Mesenteric fat pad (tissue), 1 donor: ENCODE measurements around the gene NTNG1. TPM values are rescaled to one million over a fixed set of nuclear protein-coding genes. Genes with fewer than 3 reads are reported as not detected.

Experiments used
- DNase-seq: peaks from one replicate; pipeline ENCODE4 v3.0.0-alpha.2; 2020; ENCODE audit warnings: low spot score
- total RNA-seq: library from RNA; stranded (reverse); fragmentation: NEBNext Ultra II Directional; extraction: Animal tissue kit (Norgen Biotek cat#: 25700); gene quantifications from one replicate; pipeline ENCODE4 v1.2.1, GENCODE V29; 2021
- donor health status: DM: yes; HTN: yes; CAD: no.

NTNG1 gene
- total RNA-seq, 1 donor from 2014 or later: not detected

- no peak for DNase-seq
Observed at GRCh38 chr1:107493111-107493716, 352.4 kb downstream of the NTNG1 start.

DNA sequence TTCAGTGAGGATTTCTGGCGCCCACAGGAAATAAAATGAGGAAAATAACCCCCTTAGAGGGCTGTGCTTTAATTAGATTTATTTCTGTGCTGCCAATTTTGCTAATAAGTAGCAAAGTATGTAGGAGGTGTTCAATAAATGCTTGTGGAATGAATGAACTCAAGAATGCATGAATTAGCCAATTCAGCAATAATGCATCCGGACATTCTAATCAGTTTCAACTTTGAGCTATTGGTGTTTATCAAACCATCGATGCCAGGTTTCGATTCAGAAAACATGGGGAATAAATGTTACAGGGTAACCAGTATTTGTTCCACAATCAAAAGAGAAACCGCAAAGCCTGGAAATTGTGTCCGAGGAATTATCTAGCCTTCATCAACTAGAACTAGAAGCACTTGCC is 353.2 kb downstream of the NTNG1 start:
- DNase-seq: no peak

GRCh38 chr1:107496002-107496401 is 355.2 kb downstream of the NTNG1 start:
- DNase-seq: no peak

DNA sequence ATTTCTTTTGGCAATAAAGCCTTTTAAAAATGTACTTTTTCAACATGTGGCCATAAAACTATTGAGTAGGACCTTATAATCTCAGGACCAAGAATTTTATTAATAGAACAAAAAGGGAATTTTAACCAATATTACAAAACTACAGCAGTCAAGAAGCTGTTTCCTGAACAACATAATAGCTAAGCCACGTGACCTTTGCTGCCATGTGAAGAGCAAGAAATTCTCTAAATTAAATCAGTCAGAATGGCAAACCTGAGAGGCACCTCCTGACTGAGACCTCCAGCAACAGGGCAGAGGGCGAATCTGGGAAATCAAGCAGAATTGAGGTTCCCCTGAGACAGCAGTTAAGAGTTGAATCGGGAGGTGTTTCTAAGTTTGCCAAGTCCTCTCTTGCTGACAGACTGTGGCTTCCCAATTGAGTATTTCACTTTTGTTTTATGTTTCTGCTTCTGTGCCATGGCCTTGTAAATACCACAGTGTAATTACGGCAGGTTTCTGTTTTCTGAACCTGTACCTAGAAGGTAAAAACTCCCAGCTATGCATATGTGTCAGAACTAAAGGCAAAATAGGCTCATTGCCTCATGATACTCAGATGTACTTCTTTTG is 358.4 kb downstream of the NTNG1 start:
- no peak for DNase-seq

DNA sequence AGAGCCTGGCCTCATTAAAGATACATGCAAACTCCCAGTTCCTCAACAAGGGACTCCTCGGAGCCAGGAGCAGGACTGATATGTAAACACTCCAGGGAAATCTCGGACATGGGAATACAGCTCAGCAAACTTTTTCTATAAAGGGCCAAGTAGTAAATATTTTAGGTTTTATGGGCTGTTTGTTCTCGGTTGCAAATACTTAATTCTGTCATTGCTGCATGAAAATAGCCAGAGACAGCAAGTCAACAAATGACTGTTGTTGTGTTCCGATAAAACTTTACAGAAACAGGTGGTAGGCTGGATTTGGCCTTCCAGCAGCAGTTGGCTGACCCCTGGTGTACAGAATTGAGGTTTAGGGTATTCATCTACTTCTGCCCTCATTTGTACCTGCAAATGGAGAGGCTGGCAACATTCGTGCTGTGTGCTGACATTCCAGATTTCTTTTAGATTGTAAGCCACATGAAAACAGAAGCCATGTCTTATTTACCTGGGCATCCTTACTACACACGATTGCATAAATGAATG is 360.3 kb downstream of the NTNG1 start:
- DNase-seq: no peak

GRCh38 chr1:107510347-107510746 is 369.5 kb downstream of the NTNG1 start:
- no peak for DNase-seq

- no peak for DNase-seq
Observed at GRCh38 chr1:107512836-107513235, 372.0 kb downstream of the NTNG1 start.

GRCh38 chr1:107514841-107515240 is 374.0 kb downstream of the NTNG1 start:
- no peak for DNase-seq

DNA sequence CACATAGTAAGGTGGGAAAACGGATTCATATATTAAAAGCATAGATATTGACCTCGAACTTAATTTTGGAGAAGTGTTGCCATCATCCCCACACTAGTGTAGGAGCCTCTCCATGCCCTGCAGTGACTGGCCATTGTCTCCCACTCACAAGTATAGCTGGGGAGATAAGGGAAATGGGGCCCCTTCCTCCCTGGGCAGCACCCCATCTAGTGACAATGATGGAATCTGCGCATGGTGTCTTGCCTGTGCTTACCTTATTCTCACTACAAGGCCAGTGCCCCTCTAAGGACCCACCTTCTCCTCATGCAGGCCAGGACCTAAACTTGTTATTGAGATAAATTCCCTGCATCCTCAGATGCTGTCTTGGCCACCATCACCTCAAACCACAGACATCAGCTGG is 374.9 kb downstream of the NTNG1 start:
- no peak for DNase-seq

DNA sequence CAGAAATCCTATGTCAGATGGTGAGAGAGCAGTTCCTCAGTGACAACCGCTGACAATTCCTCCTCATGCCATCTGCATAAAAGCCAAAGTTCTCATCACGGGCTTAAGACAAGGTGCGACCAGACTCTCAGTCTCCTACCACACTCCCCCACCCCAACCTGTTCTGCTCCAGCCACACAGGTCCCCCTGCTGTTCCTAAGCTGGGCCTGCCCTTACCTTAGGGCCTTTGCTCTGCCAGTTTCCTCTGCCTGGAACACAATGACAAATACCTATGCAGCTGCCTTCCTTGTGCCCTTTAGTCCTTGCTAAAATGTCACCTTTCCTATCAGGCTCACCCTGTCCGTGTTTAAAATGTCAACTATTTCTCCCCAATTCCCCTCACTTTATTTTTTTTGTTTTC is 382.2 kb downstream of the NTNG1 start:
- no peak for DNase-seq

GRCh38 chr1:107523736-107524135 is 382.9 kb downstream of the NTNG1 start:
- DNase-seq: no peak

DNA sequence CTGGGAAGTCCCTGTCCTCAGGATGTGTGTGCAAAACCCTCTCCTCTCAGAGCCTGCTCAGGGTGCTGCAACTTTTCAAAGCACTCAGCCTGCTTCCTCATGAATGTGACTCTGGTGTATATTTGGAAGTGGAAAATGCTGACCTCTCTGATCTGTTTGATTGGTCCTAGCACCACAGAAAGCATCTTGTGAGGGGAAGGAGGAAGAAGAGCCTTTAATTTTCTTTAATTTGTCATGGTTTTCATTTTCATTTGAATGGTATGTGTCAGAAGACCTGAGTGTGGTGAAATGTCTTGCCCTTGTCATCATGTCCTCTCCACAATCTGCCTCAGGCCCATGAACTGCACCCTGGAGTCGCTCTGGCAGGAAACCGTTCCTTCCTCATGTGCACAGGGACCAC is 383.5 kb downstream of the NTNG1 start:
- DNase-seq: no peak

DNA sequence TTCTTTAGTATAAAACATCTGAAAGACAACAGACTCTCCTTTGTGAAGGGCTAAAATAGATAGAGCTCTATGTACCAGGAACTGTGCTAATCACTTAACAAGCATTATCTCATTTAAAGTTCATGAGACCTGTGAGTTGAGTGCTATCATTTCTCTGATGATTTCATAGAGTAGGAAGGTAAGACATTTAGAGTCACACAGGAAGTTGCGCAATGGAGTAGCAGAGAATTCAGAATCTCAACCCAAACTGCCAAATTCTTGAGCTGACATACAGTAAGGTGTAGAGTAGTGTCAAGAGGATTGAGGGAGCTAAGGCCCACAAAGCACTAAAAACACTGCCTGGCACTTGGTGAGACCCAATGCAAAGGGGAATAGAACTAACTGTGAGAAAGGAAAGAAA is 384.3 kb downstream of the NTNG1 start:
- DNase-seq: no peak

GRCh38 chr1:107525961-107526360 is 385.1 kb downstream of the NTNG1 start:
- DNase-seq: no peak

- DNase-seq: no peak
Observed at GRCh38 chr1:107526524-107527198, 385.8 kb downstream of the NTNG1 start.

GRCh38 chr1:107529511-107530149 is 388.8 kb downstream of the NTNG1 start:
- DNase-seq: no peak

DNA sequence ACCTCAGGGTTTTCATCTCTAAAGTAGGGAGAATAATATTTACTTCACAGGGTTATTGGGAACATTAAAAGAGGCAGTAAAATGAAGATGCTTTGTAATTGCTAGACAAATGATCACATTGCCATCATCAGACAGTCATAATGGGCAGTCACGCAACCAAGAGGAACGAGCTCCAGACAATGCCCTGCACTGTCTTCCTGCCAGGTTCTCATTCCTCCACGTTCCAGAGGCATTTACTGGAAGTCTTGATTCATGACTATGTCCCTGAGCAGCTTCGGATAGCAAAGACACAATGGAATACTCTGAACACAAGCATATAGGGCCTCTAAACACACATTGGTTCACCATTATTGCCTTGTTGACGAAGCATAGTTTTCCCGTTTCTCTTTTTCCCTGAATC is 389.7 kb downstream of the NTNG1 start:
- DNase-seq: no peak

DNA sequence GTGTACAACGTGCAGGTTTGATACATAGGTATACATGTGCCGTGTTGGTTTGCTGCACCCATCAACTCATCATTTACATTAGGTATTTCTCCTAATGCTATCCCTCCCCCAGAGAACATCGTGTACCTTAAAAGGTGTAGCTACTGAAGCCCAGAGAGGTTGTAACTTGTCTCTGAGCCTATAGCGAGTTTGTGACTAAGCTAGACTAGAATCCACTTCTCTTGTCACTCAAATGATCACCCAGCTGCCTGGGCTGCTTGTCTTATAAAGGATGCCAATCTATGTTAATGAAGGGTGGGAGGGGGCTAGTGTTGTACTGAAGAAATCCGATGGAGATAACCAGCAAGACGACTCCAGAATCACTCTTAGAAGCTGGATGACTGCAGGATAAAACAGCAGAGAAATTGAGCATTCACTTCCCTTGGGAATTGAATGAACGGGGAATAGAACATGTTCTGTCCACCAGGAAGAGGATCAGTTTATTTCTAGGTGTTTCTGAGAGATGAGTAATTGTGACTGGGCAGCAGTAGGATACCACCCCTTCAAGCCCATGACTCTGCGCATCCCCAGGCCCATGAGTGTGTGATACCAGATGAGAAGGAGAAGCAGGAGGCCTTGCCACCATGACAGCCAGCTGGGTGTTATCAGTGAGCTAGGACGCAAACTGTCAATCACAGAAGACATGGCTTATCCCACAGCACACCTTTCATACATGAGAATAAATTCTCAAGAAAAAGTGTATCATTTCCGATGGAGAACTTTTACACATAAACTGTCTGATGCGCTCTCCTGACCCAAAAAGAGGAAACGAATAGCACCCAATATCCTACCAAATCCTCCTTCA is 390.4 kb downstream of the NTNG1 start:
- DNase-seq: no peak

GRCh38 chr1:107532318-107532717 is 391.5 kb downstream of the NTNG1 start:
- DNase-seq: no peak
